Measurements from ENCODE around the gene PDGFRB. TPM values are rescaled to one million over a fixed set of nuclear protein-coding genes. Genes with fewer than 3 reads are reported as not detected.

The PDGFRB gene
- total RNA-seq, 4 donors from 2014 or later, result 87.5 to 161 (median 113) TPM

GRCh38 chr5:150122536-150123481 lies 32.8 kb downstream of the PDGFRB start:
- TF ChIP-seq POLR2A (IDR thresholded peaks at IDR 0.05) (no peak), POLR2AphosphoS5 (IDR thresholded peaks at IDR 0.05) (no peak), EP300 (IDR thresholded peaks at IDR 0.05) (no peak)
- TF ChIP-seq, protein P1, sequence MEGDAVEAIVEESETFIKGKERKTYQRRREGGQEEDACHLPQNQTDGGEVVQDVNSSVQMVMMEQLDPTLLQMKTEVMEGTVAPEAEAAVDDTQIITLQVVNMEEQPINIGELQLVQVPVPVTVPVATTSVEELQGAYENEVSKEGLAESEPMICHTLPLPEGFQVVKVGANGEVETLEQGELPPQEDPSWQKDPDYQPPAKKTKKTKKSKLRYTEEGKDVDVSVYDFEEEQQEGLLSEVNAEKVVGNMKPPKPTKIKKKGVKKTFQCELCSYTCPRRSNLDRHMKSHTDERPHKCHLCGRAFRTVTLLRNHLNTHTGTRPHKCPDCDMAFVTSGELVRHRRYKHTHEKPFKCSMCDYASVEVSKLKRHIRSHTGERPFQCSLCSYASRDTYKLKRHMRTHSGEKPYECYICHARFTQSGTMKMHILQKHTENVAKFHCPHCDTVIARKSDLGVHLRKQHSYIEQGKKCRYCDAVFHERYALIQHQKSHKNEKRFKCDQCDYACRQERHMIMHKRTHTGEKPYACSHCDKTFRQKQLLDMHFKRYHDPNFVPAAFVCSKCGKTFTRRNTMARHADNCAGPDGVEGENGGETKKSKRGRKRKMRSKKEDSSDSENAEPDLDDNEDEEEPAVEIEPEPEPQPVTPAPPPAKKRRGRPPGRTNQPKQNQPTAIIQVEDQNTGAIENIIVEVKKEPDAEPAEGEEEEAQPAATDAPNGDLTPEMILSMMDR (IDR thresholded peaks at IDR 0.05), result no peak
- Histone ChIP-seq H3K36me3 (peaks cover 0 to 97% of the 10 kb centered on the region in 2 donors), H3K9me3 (no peaks in the 10 kb centered on the region), H3K27ac (no peak overlapping the region), H3K4me3 (no peak overlapping the region), H3K4me1 (no peaks in the 10 kb centered on the region), H3K27me3 (no peaks in the 10 kb centered on the region)
- no peak for ATAC-seq
- WGBS, 2 donors (ENCODE audit: low coverage in 1 of 2), result 61 to 81% methylated on average over 2 to 6 of the region's 15 CpGs

GRCh38 chr5:150122158-150122510 lies 33.5 kb downstream of the PDGFRB start:
- no peak for ATAC-seq
- Histone ChIP-seq H3K4me1 (no peaks in the 10 kb centered on the region), H3K4me3 (no peak overlapping the region), H3K36me3 (peaks cover 0 to 99% of the 10 kb centered on the region in 2 donors), H3K27ac (no peak overlapping the region), H3K27me3 (no peaks in the 10 kb centered on the region), H3K9me3 (no peaks in the 10 kb centered on the region)
- TF ChIP-seq, protein P1 (IDR thresholded peaks at IDR 0.05), result no peak
- TF ChIP-seq POLR2A (IDR thresholded peaks at IDR 0.05), result no peak
- TF ChIP-seq POLR2AphosphoS5 (IDR thresholded peaks at IDR 0.05), result no peak
- no peak for TF ChIP-seq EP300 (IDR thresholded peaks at IDR 0.05)
- WGBS, 2 donors (ENCODE audit: low coverage in 1 of 2), result 20 to 60% methylated on average over 2 of the region's 5 CpGs

DNA sequence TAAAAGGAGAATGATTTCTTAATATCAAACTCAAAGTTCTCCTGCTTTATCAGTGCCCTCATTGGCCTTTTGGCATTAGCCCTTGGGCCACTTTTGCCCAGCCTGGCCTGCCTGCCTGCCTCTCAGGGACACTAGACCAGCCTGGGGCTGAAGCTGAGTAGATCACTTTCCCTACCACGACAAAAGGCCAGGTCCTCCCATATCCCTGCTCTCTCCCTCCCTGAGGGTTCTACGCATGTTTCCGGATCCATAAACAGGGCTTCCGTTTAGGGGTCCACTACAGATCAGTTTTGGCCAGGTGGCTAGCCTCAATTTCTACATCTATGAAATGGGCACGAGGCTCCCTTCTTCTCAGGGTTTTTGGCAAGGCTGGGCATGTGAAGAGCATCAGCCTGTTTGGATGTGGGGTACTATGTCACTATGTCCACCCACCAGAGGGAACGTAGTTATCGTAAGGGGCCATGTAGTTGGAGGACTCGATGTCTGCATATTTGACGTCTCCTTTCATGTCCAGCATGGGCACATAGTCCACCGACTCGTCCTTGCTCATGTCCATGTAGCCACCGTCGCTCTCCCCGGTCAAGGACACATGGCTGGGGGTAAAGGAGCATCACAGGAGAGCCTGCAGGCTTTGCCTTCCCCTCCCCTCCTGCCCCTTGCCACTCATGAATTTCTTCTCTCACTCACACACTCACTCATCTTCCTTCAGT lies 34.0 kb downstream of the PDGFRB start:
- peaks cover 0 to 99% of the 10 kb centered on the region in 2 donors for H3K36me3 ChIP-seq
- no peaks in the 10 kb centered on the region for H3K4me1 ChIP-seq
- WGBS, 2 donors (ENCODE audit: low coverage in 1 of 2), result 95 to 99% methylated on average over 6 to 9 of the region's 14 CpGs
- ATAC-seq, result no peak
- no peak overlapping the region for H3K27ac ChIP-seq
- H3K4me3 ChIP-seq, result no peak overlapping the region
- no peaks in the 10 kb centered on the region for H3K27me3 ChIP-seq
- no peak for TF ChIP-seq POLR2AphosphoS5 (IDR thresholded peaks at IDR 0.05)
- TF ChIP-seq, protein P1 (IDR thresholded peaks at IDR 0.05), result no peak
- no peaks in the 10 kb centered on the region for H3K9me3 ChIP-seq

- no peak for ATAC-seq
- WGBS, 2 donors (ENCODE audit: low coverage in 1 of 2), result 78 to 90% methylated on average over 2 to 4 of the region's 19 CpGs
- Histone ChIP-seq H3K4me1 (no peaks in the 10 kb centered on the region), H3K27me3 (no peaks in the 10 kb centered on the region), H3K27ac (no peak overlapping the region), H3K36me3 (peaks cover 0 to 98% of the 10 kb centered on the region in 2 donors), H3K9me3 (no peaks in the 10 kb centered on the region), H3K4me3 (no peak overlapping the region)
- TF ChIP-seq, protein P1 (IDR thresholded peaks at IDR 0.05), result no peak
- no peak for TF ChIP-seq POLR2A (IDR thresholded peaks at IDR 0.05)
Observed at GRCh38 chr5:150120617-150121447, 34.8 kb downstream of the PDGFRB start.
